Loucy (cell line): Measurements from ENCODE around the gene CSTF3.

Source experiments
- CTCF ChIP-seq: fragments of 200-600 bp; sonication (generic); conservative IDR thresholded peaks from 2 replicates; pipeline ENCODE4 v1.5.1; 2014; ENCODE audit warnings: mild to moderate bottlenecking, antibody characterized with exemption, low read length
- EZH2phosphoT487 ChIP-seq: fragments of 200-600 bp; IDR thresholded peaks from 2 replicates; pipeline ENCODE4 v1.6.1; 2018; ENCODE audit warnings: antibody characterized with exemption, mild to moderate bottlenecking, moderate library complexity, borderline replicate concordance

- TF ChIP-seq CTCF (no peak), EZH2phosphoT487 (no peak)
These were observed 51.9 kb downstream of the CSTF3 start for GRCh38 chr11:33109294-33109895.
